Measurements from ENCODE around the gene P2RY11. TPM values are rescaled to one million over a fixed set of nuclear protein-coding genes. Genes with fewer than 3 reads are reported as not detected.

The P2RY11 gene
- total RNA-seq, 1 donor from 2014 or later = 15.7 TPM

- DNase-seq (ENCODE audit: extremely low spot score, unreplicated experiment) = no peak
- TF ChIP-seq CTCF (IDR thresholded peaks at IDR 0.05) = peak; percentile 31
- no peaks in the 10 kb centered on the region for H3K9me3 Mint-ChIP-seq (ENCODE audit: unreplicated experiment)
- H3K4me1 Mint-ChIP-seq (ENCODE audit: unreplicated experiment) = no peaks in the 10 kb centered on the region
- peaks cover 29% of the 10 kb centered on the region for H3K27me3 Mint-ChIP-seq (ENCODE audit: unreplicated experiment)
- H3K4me3 Mint-ChIP-seq (ENCODE audit: unreplicated experiment) = no peak overlapping the region
- H3K27ac Mint-ChIP-seq (ENCODE audit: unreplicated experiment) = no peak overlapping the region
- H3K36me3 Mint-ChIP-seq (ENCODE audit: unreplicated experiment) = no peaks in the 10 kb centered on the region
Observed at GRCh38 chr19:10074153-10074552, 37.3 kb upstream of the P2RY11 start.

- no peak for DNase-seq (ENCODE audit: extremely low spot score, unreplicated experiment)
- peaks cover 25% of the 10 kb centered on the region for H3K27me3 Mint-ChIP-seq (ENCODE audit: unreplicated experiment)
- H3K4me1 Mint-ChIP-seq (ENCODE audit: unreplicated experiment) = no peaks in the 10 kb centered on the region
- no peak overlapping the region for H3K4me3 Mint-ChIP-seq (ENCODE audit: unreplicated experiment)
- TF ChIP-seq CTCF (IDR thresholded peaks at IDR 0.05) = no peak
- H3K36me3 Mint-ChIP-seq (ENCODE audit: unreplicated experiment) = no peaks in the 10 kb centered on the region
- no peaks in the 10 kb centered on the region for H3K9me3 Mint-ChIP-seq (ENCODE audit: unreplicated experiment)
- H3K27ac Mint-ChIP-seq (ENCODE audit: unreplicated experiment) = no peak overlapping the region
Observed at GRCh38 chr19:10076535-10076934, 35.0 kb upstream of the P2RY11 start.

GRCh38 chr19:10078329-10078728 is 33.2 kb upstream of the P2RY11 start:
- no peak for TF ChIP-seq CTCF (IDR thresholded peaks at IDR 0.05)
- Mint-ChIP-seq H3K9me3 (ENCODE audit: unreplicated experiment) (no peaks in the 10 kb centered on the region), H3K4me1 (ENCODE audit: unreplicated experiment) (no peaks in the 10 kb centered on the region), H3K27me3 (ENCODE audit: unreplicated experiment) (peaks cover 25% of the 10 kb centered on the region), H3K36me3 (ENCODE audit: unreplicated experiment) (no peaks in the 10 kb centered on the region), H3K4me3 (ENCODE audit: unreplicated experiment) (no peak overlapping the region), H3K27ac (ENCODE audit: unreplicated experiment) (no peak overlapping the region)
- no peak for DNase-seq (ENCODE audit: extremely low spot score, unreplicated experiment)

- no peak overlapping the region for H3K27ac Mint-ChIP-seq (ENCODE audit: unreplicated experiment)
- TF ChIP-seq CTCF (IDR thresholded peaks at IDR 0.05) = no peak
- no peak overlapping the region for H3K4me3 Mint-ChIP-seq (ENCODE audit: unreplicated experiment)
- no peaks in the 10 kb centered on the region for H3K36me3 Mint-ChIP-seq (ENCODE audit: unreplicated experiment)
- H3K27me3 Mint-ChIP-seq (ENCODE audit: unreplicated experiment) = peaks cover 27% of the 10 kb centered on the region
- no peaks in the 10 kb centered on the region for H3K9me3 Mint-ChIP-seq (ENCODE audit: unreplicated experiment)
- DNase-seq (ENCODE audit: extremely low spot score, unreplicated experiment) = no peak
- H3K4me1 Mint-ChIP-seq (ENCODE audit: unreplicated experiment) = no peaks in the 10 kb centered on the region
Observed at GRCh38 chr19:10079031-10079453, 32.5 kb upstream of the P2RY11 start.

GRCh38 chr19:10083911-10084310 is 27.6 kb upstream of the P2RY11 start:
- H3K4me3 Mint-ChIP-seq (ENCODE audit: unreplicated experiment) = no peak overlapping the region
- H3K27me3 Mint-ChIP-seq (ENCODE audit: unreplicated experiment) = peaks cover 9% of the 10 kb centered on the region
- H3K4me1 Mint-ChIP-seq (ENCODE audit: unreplicated experiment) = peaks cover 5% of the 10 kb centered on the region

More at GRCh38 chr19:10083911-10084310, 27.6 kb upstream of the P2RY11 start:
- Mint-ChIP-seq H3K9me3 (ENCODE audit: unreplicated experiment) (no peaks in the 10 kb centered on the region), H3K27ac (ENCODE audit: unreplicated experiment) (no peak overlapping the region), H3K36me3 (ENCODE audit: unreplicated experiment) (no peaks in the 10 kb centered on the region)
- no peak for TF ChIP-seq CTCF (IDR thresholded peaks at IDR 0.05)
- DNase-seq (ENCODE audit: extremely low spot score, unreplicated experiment) = no peak

Measured in osteocyte (in vitro differentiated cells).